ENCODE results near the gene CFI. TPM values are rescaled to one million over a fixed set of nuclear protein-coding genes. Genes with fewer than 3 reads are reported as not detected.

The CFI gene
- total and polyA plus RNA-seq, 2 of the 4 experiments (the other 2 are of a cell fraction) = 0.12 to 0.18 TPM

DNA sequence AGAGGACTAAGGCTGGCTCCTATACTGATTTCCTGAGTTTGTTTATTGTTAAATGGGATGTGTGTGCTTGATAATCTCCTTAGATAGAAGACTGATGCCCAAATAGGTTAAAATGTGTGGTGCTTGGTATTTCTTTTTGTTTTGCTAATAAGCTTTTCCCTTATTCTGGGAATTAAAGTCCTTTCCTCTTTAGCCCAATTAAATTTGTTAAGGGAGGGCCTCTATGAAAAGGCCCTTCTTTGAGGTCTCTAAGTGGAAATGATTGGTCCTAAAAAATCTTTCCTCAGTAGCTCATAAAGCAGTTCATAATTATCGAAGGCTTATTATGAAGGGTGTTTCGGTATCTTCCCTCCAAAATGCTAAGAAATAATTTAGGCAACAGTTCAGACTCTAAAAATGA lies 25.9 kb upstream of the CFI start, which contains the start of gene RRH:
TSS of gene RRH (plus strand) at position 301 of the 400 bp plus-strand sequence. CDS start at position 357, 56 bp downstream.
- H3K56ac ChIP-seq (ENCODE audit: extremely low read depth, insufficient read depth, low read length) = no peak within 1 kb of the TSS
- peaks cover 3% of the 10 kb centered on the region for H3K36me3 ChIP-seq (ENCODE audit: control insufficient read depth, insufficient read depth, low read length)
- no CpG with 5 or more reads among the region's 2 CpGs for WGBS, 2 experiments (ENCODE audit: extremely low coverage in 2 of 2, insufficient read length in 1 of 2)
- ATAC-seq (ENCODE audit: low read depth) (no peak), DNase-seq (no peak)
- no peak within 1 kb of the TSS for H4K5ac ChIP-seq (ENCODE audit: low read depth, low read length)
- H3K79me1 ChIP-seq (ENCODE audit: low read depth in 1 of 2, low read length in 2 of 2) = 0 out of 4 replicates have a peak, but pooled peaks cover 0 to 2% of the 10 kb centered on the region in 2 experiments
- H3K4me1 ChIP-seq (ENCODE audit: control insufficient read depth, insufficient read depth, low read length) = no peaks in the 10 kb centered on the region
- H3K23ac ChIP-seq (ENCODE audit: low read depth, low read length) = no peak within 1 kb of the TSS
- H3K4me3 ChIP-seq (ENCODE audit: insufficient read depth, low read depth, low read length) = no peak within 1 kb of the TSS
- no peaks in the 10 kb centered on the region for H3K9me1 ChIP-seq (ENCODE audit: insufficient read depth, low read length)
- no peak within 1 kb of the TSS for H3K4me2 ChIP-seq (ENCODE audit: low read depth, low read length)
- no peak within 1 kb of the TSS for H2BK5ac ChIP-seq (ENCODE audit: low read depth, low read length, poor library complexity, severe bottlenecking)
- H3K9ac ChIP-seq (ENCODE audit: low read depth, low read length) = no peak within 1 kb of the TSS
- no TSS peak for BruUV-seq (replicated peaks)
- no peak within 1 kb of the TSS for H3K4ac ChIP-seq (ENCODE audit: low read depth, low read length)
- no peak within 1 kb of the TSS for H3K27ac ChIP-seq (ENCODE audit: insufficient read depth, low read length)
- intact Hi-C loops (cut with micrococcal nuclease) = loop anchor here (2.0 to 10.0 kb wide), 3 partner anchors 150 to 1003 kb away; no protein-coding TSS in a partner anchor
- no peak within 1 kb of the TSS for H2BK120ac ChIP-seq (ENCODE audit: low read depth, low read length)
- H3K18ac ChIP-seq (ENCODE audit: low read depth, low read length) = no peak within 1 kb of the TSS
- H4K20me1 ChIP-seq (ENCODE audit: insufficient read depth, low read length) = no peaks in the 10 kb centered on the region
- no peak within 1 kb of the TSS for H3K14ac ChIP-seq (replicated peaks; ENCODE audit: low read depth, low read length)
- no peaks in the 10 kb centered on the region for H3K27me3 ChIP-seq (ENCODE audit: control insufficient read depth, insufficient read depth, low read length)
- H4K91ac ChIP-seq (ENCODE audit: insufficient read depth, low read depth, low read length) = no peak within 1 kb of the TSS
- H2AK9ac ChIP-seq (replicated peaks; ENCODE audit: low read depth, low read length, poor library complexity) = no peak within 1 kb of the TSS
- no peak within 1 kb of the TSS for H2BK15ac ChIP-seq (ENCODE audit: low read depth, low read length)
- no peaks in the 10 kb centered on the region for H3K9me3 ChIP-seq (ENCODE audit: control insufficient read depth, insufficient read depth, low read length)
- no peak within 1 kb of the TSS for H4K8ac ChIP-seq (ENCODE audit: low read depth in 2 of 2, low read length in 2 of 2)
- ChIA-PET POLR2A (ENCODE audit: unreplicated experiment) (no interaction called here), CTCF (interaction anchor here (0.6 kb wide), 1 partner anchor 11 kb away, joined by 3 read pairs; no protein-coding TSS in a partner anchor)
- H2AK5ac ChIP-seq (ENCODE audit: low read depth, low read length) = no peak within 1 kb of the TSS
- H2BK20ac ChIP-seq (ENCODE audit: low read depth, low read length) = no peak within 1 kb of the TSS
- dilution Hi-C loops (cut with HindIII; ENCODE audit: low sequenced_read_pairs, unreplicated experiment) = no loop called here
- no peak within 1 kb of the TSS for H2AFZ ChIP-seq (replicated peaks; ENCODE audit: low read length, poor library complexity)
- in situ Hi-C loops (cut with MboI; ENCODE audit: low sequenced_read_pairs) = no loop called here
- TF ChIP-seq, protein P1, sequence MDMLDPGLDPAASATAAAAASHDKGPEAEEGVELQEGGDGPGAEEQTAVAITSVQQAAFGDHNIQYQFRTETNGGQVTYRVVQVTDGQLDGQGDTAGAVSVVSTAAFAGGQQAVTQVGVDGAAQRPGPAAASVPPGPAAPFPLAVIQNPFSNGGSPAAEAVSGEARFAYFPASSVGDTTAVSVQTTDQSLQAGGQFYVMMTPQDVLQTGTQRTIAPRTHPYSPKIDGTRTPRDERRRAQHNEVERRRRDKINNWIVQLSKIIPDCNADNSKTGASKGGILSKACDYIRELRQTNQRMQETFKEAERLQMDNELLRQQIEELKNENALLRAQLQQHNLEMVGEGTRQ (IDR thresholded peaks at IDR 0.05; ENCODE audit: low read depth, low read length) = no peak
- no peak for TF ChIP-seq RAD21 (IDR thresholded peaks at IDR 0.05; ENCODE audit: low read length)
- no peak for TF ChIP-seq FOS (IDR thresholded peaks at IDR 0.05; ENCODE audit: low read depth, low read length)
- TF ChIP-seq, protein P2, sequence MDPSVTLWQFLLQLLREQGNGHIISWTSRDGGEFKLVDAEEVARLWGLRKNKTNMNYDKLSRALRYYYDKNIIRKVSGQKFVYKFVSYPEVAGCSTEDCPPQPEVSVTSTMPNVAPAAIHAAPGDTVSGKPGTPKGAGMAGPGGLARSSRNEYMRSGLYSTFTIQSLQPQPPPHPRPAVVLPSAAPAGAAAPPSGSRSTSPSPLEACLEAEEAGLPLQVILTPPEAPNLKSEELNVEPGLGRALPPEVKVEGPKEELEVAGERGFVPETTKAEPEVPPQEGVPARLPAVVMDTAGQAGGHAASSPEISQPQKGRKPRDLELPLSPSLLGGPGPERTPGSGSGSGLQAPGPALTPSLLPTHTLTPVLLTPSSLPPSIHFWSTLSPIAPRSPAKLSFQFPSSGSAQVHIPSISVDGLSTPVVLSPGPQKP (IDR thresholded peaks at IDR 0.05; ENCODE audit: borderline replicate concordance, low read depth, low read length) = no peak
- TF ChIP-seq MAZ (IDR thresholded peaks at IDR 0.05; ENCODE audit: borderline replicate concordance, low read depth, low read length) = no peak
